ENCODE results near the gene KNTC1.
"Not testable (repeated sequence)": the region's sequence is repeated elsewhere in the genome, so short reads cannot be mapped to it uniquely, and the experiment has no call there.

KNTC1 gene

DNA sequence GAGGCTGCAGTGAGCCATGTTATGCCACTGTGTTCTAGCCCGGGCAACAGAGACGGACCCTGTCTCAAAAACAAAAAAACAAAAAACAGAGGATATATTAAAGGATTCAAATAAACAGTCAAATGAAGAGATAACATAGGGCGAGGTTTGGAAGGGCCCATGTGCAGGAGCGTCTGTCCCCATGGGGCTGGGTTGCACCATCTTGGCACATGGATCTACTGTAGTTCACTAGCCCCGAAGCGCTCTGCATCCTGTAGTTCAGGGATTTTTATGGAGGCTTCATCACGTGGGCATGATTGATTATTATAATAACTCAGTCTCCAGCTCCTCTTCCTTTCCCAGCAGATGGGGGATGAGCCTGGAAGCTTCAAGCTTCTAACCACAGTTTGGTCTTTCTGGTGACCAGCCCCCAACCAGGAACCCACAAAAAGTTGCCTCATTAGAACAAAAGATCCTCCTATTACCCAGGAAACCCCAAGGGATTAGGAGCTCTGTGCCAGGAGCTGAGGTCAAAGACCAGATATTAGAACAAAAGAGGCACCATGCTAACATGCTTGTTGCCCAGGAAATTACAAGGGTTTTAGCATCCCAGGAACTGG is 116.3 kb downstream of the KNTC1 start:
- no peaks in the 10 kb centered on the region for H3K9me3 Mint-ChIP-seq
- H3K36me3 Mint-ChIP-seq: no peaks in the 10 kb centered on the region
- H3K4me1 Mint-ChIP-seq: peaks cover 16% of the 10 kb centered on the region
- H3K4me3 Mint-ChIP-seq: no peak overlapping the region
- DNase-seq (ENCODE audit: low spot score in 2 of 2): no peak
- ATAC-seq: no peak
- H3K27ac Mint-ChIP-seq: no peak overlapping the region

DNA sequence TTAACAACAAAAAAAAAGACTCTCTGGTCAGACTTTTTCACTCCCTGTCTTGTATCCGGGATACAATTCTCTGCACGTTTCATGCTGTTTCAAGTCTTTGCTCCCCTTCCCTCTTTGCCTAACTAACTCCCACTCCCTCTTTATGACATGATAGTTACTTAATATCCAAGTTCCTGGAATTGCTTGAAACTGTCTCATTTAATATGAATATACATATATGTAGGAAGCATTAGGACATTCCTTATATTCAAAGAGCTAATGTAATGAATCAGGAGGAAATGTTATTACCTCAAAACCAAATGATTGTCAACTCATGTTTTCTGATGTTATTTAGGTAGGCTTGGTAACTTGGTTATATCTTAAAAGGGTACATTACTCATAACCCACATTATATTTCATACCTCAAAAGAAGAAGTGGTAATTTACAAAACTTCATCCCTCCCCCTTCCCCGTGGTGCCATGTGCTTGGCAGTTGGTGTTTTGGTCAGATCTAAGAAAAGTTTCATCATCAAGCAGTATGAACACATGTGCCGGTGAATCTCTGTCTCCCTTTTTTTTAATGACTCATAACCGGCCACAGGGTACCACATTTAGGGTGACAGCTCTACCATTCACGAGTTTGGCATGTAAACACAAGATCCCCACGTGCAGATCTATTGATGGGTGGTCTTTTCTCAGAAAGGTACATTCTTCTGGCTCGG is 119.6 kb downstream of the KNTC1 start:
- ATAC-seq (peak; percentile 98), DNase-seq (ENCODE audit: low spot score in 2 of 2) (peak; percentile 3 to 63)
- no peaks in the 10 kb centered on the region for H3K36me3 Mint-ChIP-seq
- H3K27ac Mint-ChIP-seq: peak overlapping the region; percentile 11
- peaks cover 16% of the 10 kb centered on the region for H3K4me1 Mint-ChIP-seq
- no peaks in the 10 kb centered on the region for H3K9me3 Mint-ChIP-seq
- H3K4me3 Mint-ChIP-seq: peak overlapping the region; percentile 27

DNA sequence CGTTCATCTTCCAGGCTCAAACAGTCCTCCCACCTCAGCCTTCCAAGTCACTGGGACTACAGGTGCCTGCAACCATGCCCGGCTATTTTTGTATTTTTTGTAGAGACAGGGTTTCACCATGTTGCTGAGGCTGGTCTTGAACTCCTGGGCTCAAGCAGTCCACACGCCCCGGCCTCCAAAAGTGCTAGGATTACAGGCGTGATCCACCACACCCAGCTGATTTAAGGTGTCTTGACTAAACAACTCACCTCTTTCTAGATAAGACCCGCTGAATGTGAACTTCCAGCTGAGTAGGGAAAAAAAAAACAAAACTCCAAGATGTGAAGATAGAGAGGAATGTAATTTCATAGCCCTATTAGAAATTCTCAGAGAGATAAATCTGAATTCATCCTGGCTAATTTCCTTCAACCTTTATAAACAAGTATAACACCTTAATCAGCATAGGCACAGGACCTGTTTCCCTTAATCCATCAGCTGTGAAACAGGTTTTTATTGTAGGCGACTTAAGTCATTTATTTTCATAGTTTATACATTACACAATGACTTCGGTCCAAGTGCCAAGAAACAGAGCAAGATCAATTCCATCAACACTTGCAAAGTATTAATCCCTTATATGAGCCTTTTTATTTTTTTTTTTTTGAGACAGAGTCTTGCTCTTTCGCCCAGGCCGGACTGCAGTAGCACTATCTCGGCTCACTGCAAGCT is 124.6 kb downstream of the KNTC1 start:
- no peaks in the 10 kb centered on the region for H3K36me3 Mint-ChIP-seq
- DNase-seq (ENCODE audit: low spot score in 2 of 2) (no peak), ATAC-seq (no peak)
- no peak overlapping the region for H3K27ac Mint-ChIP-seq
- H3K9me3 Mint-ChIP-seq: no peaks in the 10 kb centered on the region
- no peak overlapping the region for H3K4me3 Mint-ChIP-seq
- H3K4me1 Mint-ChIP-seq: peaks cover 12% of the 10 kb centered on the region

DNA sequence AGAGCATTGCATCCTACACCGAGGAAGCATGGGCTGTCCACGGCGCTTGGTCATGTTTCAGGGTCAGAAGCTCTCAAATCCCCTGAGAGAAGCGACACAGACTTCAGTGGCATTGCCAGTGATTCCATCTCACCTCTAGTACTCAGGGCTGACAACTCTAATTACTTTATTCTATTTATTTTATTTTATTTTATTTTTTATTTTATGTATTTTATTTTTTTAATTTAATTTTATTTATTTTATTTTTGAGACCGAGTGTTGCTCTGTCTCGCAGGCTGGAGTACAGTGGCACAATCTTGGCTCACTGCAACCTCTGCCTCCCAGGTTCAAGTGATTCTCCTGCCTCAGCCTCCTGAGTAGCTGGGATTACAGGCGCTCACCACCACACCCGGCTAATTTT is 126.2 kb downstream of the KNTC1 start:
- ATAC-seq; H3K36me3 Mint-ChIP-seq; H3K4me1 Mint-ChIP-seq; H3K4me3 Mint-ChIP-seq; H3K9me3 Mint-ChIP-seq; H3K27ac Mint-ChIP-seq; DNase-seq (ENCODE audit: low spot score in 2 of 2): not testable (repeated sequence)

DNA sequence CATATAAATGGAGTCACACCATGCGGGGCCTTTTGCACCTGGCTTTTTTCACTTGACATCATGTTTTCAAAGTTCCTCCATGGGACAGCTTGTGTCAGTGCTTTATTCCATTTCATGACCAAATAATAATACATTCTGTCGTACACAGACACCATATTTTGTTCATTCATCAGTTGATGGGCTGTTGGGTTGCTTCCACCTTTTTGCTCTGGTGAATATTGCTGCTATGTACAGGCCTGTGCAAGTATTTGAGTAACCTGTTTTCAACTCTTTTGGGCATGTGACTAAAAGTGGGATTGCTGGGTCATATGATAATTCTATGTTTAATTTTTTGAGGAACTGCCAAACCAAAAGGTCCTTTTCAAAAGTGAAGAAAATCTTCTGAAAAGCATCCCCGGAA is 129.2 kb downstream of the KNTC1 start:
- Mint-ChIP-seq H3K9me3 (no peaks in the 10 kb centered on the region), H3K36me3 (no peaks in the 10 kb centered on the region), H3K4me1 (no peaks in the 10 kb centered on the region), H3K27ac (peak overlapping the region; percentile 27), H3K4me3 (no peak overlapping the region)
- no peak for ATAC-seq
- no peak for DNase-seq (ENCODE audit: low spot score in 2 of 2)

DNA sequence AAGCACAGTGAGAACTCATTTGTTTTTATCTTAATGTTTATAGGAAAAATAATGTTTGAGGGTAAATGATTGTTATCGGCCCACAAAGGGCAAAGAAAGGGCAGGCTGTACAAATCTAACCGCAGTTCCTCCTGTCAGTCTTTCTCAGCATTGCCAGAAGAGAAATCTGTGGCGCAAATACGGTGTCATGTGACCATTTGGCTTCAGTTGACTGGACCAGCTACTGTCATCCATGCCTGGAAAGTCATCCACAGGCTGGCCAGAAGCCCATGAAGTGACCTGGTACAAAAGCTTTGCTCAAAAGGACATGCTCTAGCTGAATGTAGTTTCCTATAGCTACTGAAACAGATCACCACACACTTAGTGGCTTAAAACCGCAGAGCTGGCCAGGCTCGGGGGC is 132.5 kb downstream of the KNTC1 start:
- no peaks in the 10 kb centered on the region for H3K36me3 Mint-ChIP-seq
- no peaks in the 10 kb centered on the region for H3K4me1 Mint-ChIP-seq
- H3K9me3 Mint-ChIP-seq: no peaks in the 10 kb centered on the region
- no peak overlapping the region for H3K4me3 Mint-ChIP-seq
- DNase-seq (ENCODE audit: low spot score in 2 of 2): no peak
- no peak for ATAC-seq
- no peak overlapping the region for H3K27ac Mint-ChIP-seq

DNA sequence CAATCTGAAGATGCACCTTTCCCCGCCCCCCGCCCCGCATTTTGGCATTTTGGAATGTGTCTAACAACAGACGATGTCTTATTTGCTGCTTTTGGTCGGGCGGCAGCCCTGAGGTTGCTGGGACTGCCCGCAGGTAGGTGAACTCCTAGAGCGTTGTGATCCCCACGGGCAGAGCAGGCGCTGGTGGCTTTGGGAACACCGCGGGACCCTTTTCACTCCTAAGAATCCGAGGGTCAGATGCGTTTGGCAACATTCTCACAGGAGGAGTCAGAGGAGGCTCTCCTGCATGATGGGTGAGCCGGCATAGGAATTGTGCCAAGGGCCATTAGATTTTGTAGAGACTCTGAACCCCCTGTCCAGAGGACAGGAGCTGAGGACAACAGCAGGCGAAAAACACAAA is 134.2 kb downstream of the KNTC1 start:
- Mint-ChIP-seq H3K36me3 (no peaks in the 10 kb centered on the region), H3K4me3 (no peak overlapping the region), H3K27ac (no peak overlapping the region), H3K9me3 (no peaks in the 10 kb centered on the region), H3K4me1 (no peaks in the 10 kb centered on the region)
- ATAC-seq (no peak), DNase-seq (ENCODE audit: low spot score in 2 of 2) (no peak)

DNA sequence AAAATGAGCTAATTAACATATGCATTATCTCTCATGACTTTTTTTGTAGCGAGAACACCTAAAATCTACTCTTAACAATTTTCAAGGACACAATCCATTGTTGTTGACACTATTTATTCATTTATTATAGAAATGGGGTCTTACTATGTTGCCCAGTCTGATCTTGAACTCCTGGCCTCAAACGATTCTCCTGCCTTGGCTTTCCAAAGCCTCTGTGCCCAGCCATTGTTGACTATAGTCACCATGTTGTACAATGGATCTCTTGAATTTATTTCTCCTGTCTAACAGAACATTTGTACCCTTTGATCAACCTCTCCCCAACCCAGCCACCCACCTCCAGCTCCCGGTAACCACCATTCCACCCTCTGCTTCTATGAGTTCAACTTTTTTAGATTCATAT is 134.9 kb downstream of the KNTC1 start:
- ATAC-seq: no peak
- no peaks in the 10 kb centered on the region for H3K36me3 Mint-ChIP-seq
- no peaks in the 10 kb centered on the region for H3K9me3 Mint-ChIP-seq
- DNase-seq (ENCODE audit: low spot score in 2 of 2): no peak
- no peak overlapping the region for H3K27ac Mint-ChIP-seq
- H3K4me1 Mint-ChIP-seq: no peaks in the 10 kb centered on the region
- no peak overlapping the region for H3K4me3 Mint-ChIP-seq

DNA sequence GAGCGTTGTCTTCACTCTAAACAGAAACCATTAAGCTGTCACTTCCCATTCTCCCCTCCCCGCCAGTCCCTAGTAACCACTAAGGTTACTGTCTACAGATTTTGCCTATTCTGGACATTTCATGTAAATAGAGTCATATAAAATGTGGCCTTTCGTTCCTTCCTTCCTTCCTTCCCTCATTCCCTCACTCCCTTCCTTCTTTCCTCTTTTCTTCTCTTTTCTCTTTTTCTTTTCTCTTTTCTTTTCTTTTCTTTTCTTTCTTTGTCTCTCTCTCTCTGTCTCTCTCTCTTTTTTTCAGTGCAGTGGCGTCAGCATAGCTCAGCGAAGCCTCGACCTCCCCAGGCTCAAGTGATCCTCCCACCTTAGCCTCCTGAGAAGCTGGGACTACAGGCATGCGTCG is 138.3 kb downstream of the KNTC1 start:
- Mint-ChIP-seq H3K4me3 (no peak overlapping the region), H3K27ac (no peak overlapping the region), H3K9me3 (no peaks in the 10 kb centered on the region), H3K4me1 (no peaks in the 10 kb centered on the region), H3K36me3 (no peaks in the 10 kb centered on the region)
- DNase-seq (ENCODE audit: low spot score in 2 of 2) (no peak), ATAC-seq (no peak)

DNA sequence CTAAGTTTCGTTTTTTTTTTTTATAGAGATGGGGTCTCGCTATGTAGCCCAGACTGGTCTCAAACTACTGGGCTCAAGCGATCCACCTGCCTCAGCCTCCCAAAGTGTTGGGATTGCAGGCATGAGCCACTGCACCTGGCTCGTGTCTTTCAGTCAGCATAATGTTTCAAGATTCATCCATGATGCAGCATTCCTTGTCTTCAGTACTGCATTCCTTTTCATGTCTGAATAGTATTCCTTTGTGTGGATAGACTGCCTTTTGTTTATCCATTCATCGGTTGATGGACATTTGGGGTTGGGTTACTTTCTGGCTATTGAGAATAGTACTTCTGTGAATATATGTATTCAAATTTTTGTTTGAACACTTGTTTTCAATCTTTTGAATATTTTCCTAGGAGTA is 138.7 kb downstream of the KNTC1 start:
- H3K4me3 Mint-ChIP-seq: no peak overlapping the region
- no peak overlapping the region for H3K27ac Mint-ChIP-seq
- H3K36me3 Mint-ChIP-seq: no peaks in the 10 kb centered on the region
- H3K4me1 Mint-ChIP-seq: no peaks in the 10 kb centered on the region
- DNase-seq (ENCODE audit: low spot score in 2 of 2) (no peak), ATAC-seq (no peak)
- H3K9me3 Mint-ChIP-seq: no peaks in the 10 kb centered on the region

DNA sequence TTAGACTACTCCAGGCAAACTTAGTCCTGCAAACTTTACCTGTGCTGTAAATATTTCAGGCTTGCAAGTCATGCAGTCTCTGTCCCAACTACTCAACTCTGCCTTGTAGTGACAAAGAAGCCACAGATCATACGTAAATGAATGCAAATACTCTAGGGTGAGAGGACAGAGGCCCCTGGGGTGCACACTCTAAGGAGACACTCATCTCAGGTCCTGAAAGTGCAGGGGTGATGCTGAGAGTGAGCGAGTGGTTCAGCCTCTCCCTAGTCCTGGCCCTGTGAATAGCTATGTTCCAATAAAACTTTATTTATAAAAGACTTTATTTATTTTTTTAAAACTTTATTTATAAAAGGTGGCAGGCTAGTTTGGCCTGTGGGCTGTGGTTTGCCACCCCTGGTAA is 141.2 kb downstream of the KNTC1 start:
- H3K9me3 Mint-ChIP-seq: no peaks in the 10 kb centered on the region
- ATAC-seq (peak; percentile 50), DNase-seq (ENCODE audit: low spot score in 2 of 2) (no peak)
- no peak overlapping the region for H3K27ac Mint-ChIP-seq
- no peaks in the 10 kb centered on the region for H3K36me3 Mint-ChIP-seq
- H3K4me1 Mint-ChIP-seq: no peaks in the 10 kb centered on the region
- H3K4me3 Mint-ChIP-seq: no peak overlapping the region

DNA sequence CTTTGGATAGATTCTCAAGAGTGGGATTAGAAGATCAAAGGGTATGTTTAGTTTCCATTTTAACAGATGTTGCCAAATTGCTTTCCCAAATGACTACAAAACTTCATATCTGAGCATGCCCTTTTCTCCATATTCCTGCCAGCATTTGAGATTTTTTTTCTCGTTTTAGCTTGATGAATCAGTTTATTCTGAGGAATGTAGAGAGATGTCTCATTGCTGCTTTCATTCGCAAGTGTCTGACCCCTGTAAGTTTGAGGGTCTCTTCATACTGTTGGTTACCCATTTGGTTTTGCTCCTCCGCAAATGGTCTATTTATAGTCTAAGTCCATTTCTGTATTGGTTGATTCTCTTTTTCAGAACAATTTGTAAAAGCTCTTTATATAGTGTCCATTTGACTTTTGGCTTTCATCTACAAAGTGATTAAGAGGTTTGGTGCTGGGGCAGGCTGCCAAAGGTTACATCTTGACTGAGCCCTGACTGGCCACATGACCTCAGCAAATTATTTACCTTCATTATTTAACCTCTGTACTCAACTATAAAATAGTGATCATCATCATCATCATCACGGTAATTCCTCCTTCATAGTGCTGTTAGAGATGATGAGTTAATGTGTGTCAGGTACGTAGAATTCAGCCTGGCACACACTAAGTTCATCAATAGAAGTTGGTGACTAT is 142.5 kb downstream of the KNTC1 start:
- Mint-ChIP-seq H3K36me3 (no peaks in the 10 kb centered on the region), H3K27ac (no peak overlapping the region), H3K4me3 (no peak overlapping the region), H3K9me3 (no peaks in the 10 kb centered on the region), H3K4me1 (no peaks in the 10 kb centered on the region)
- ATAC-seq: no peak
- DNase-seq (ENCODE audit: low spot score in 2 of 2): no peak

DNA sequence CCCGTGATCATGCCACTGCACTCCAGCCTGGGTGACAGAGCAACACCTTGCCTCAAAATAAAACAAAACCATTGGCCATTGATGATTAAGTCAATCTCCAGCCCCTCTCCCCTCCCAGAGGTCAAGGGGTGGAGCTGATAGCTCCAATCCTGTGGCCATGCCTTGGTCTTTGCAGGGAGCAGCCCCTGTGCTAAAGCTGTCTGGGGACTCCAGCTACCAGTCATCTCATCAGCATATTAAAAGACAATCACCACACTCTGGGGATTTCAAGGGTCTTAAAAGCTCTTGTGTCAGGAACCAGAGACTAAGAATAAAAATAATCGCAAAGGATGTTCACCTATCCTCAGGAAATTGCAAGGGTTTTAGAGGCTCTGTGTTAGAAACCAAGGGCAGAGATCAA is 145.5 kb downstream of the KNTC1 start:
- DNase-seq (ENCODE audit: low spot score in 2 of 2) (no peak), ATAC-seq (no peak)
- no peak overlapping the region for H3K27ac Mint-ChIP-seq
- no peak overlapping the region for H3K4me3 Mint-ChIP-seq
- no peaks in the 10 kb centered on the region for H3K36me3 Mint-ChIP-seq
- no peaks in the 10 kb centered on the region for H3K4me1 Mint-ChIP-seq
- no peaks in the 10 kb centered on the region for H3K9me3 Mint-ChIP-seq

All from stimulated activated effector memory CD8-positive, alpha-beta T cell treated with anti-CD3 and anti-CD28 coated beads, Interleukin-12 subunit alpha, Interleukin-12 subunit beta, amount 100 ng/mL, for 72 hours (primary cell).